ENCODE measurements around the gene SLCO3A1.

The SLCO3A1 gene

GRCh38 chr15:91853511-91853947 lies at the start of gene SLCO3A1:
Gene SLCO3A1 (plus strand): TSS chr15:91853708.
- peak; percentile 6 for DNase-seq (ENCODE audit: low read depth)

GRCh38 chr15:91807122-91807521 lies 46.4 kb upstream of the SLCO3A1 start:
- DNase-seq (ENCODE audit: low read depth), result no peak

- DNase-seq (ENCODE audit: low read depth), result no peak
These were observed 39.6 kb upstream of the SLCO3A1 start for GRCh38 chr15:91813924-91814323.

- DNase-seq (ENCODE audit: low read depth), result no peak
These were observed 36.6 kb upstream of the SLCO3A1 start for GRCh38 chr15:91816942-91817341.

GRCh38 chr15:91821458-91821857 lies 32.0 kb upstream of the SLCO3A1 start:
- DNase-seq (ENCODE audit: low read depth), result no peak

- no peak for DNase-seq (ENCODE audit: low read depth)
These were observed 29.3 kb upstream of the SLCO3A1 start for GRCh38 chr15:91824256-91824655.

- DNase-seq (ENCODE audit: low read depth), result no peak
These were observed 27.1 kb upstream of the SLCO3A1 start for GRCh38 chr15:91826443-91826842.

- no peak for DNase-seq (ENCODE audit: low read depth)
These were observed 20.5 kb upstream of the SLCO3A1 start for GRCh38 chr15:91833056-91833455.

GRCh38 chr15:91839867-91840266 lies 13.6 kb upstream of the SLCO3A1 start:
- DNase-seq (ENCODE audit: low read depth), result no peak

GRCh38 chr15:91841861-91842260 lies 11.6 kb upstream of the SLCO3A1 start:
- no peak for DNase-seq (ENCODE audit: low read depth)

- no peak for DNase-seq (ENCODE audit: low read depth)
These were observed 9.2 kb upstream of the SLCO3A1 start for GRCh38 chr15:91844341-91844740.

- no peak for DNase-seq (ENCODE audit: low read depth)
These were observed 8.6 kb upstream of the SLCO3A1 start for GRCh38 chr15:91844928-91845327.

GRCh38 chr15:91845720-91846119 lies 7.8 kb upstream of the SLCO3A1 start:
- no peak for DNase-seq (ENCODE audit: low read depth)

- DNase-seq (ENCODE audit: low read depth), result no peak
These were observed 4.3 kb upstream of the SLCO3A1 start for GRCh38 chr15:91849180-91849579.

GRCh38 chr15:91849749-91850161 lies 3.8 kb upstream of the SLCO3A1 start:
- DNase-seq (ENCODE audit: low read depth), result peak; percentile 15

- DNase-seq (ENCODE audit: low read depth), result peak; percentile 30
These were observed 582 bp upstream of the SLCO3A1 start for GRCh38 chr15:91852741-91853510.

- no peak for DNase-seq (ENCODE audit: low read depth)
These were observed 585 bp downstream of the SLCO3A1 start for GRCh38 chr15:91853948-91854638.

GRCh38 chr15:91854639-91854990 lies 1.1 kb downstream of the SLCO3A1 start:
- DNase-seq (ENCODE audit: low read depth), result no peak

GRCh38 chr15:91855241-91855640 lies 1.7 kb downstream of the SLCO3A1 start:
- DNase-seq (ENCODE audit: low read depth), result no peak

GRCh38 chr15:91855684-91856489 lies 2.4 kb downstream of the SLCO3A1 start:
- no peak for DNase-seq (ENCODE audit: low read depth)

- DNase-seq (ENCODE audit: low read depth), result no peak
These were observed 3.7 kb downstream of the SLCO3A1 start for GRCh38 chr15:91857224-91857585.

- DNase-seq (ENCODE audit: low read depth), result no peak
These were observed 4.3 kb downstream of the SLCO3A1 start for GRCh38 chr15:91857772-91858171.

GRCh38 chr15:91860498-91860897 lies 7.0 kb downstream of the SLCO3A1 start:
- no peak for DNase-seq (ENCODE audit: low read depth)
